LNCAP (cell line): Measurements from ENCODE around the gene NUP62.

Experiments
- CTCF ChIP-seq: fragments of 450-650 bp; IDR thresholded peaks from 2 replicates; pipeline ENCODE4 v1.5.1; 2017; ENCODE audit warnings: mild to moderate bottlenecking

The NUP62 gene

GRCh38 chr19:49882643-49883042 is 46.7 kb downstream of the NUP62 start:
- TF ChIP-seq CTCF: no peak

GRCh38 chr19:49881672-49882394 is 47.5 kb downstream of the NUP62 start:
- TF ChIP-seq CTCF: no peak

- TF ChIP-seq CTCF: no peak
These were observed 48.1 kb downstream of the NUP62 start for GRCh38 chr19:49881186-49881585.

GRCh38 chr19:49880162-49880869 is 49.0 kb downstream of the NUP62 start:
- no peak for TF ChIP-seq CTCF

- TF ChIP-seq CTCF: no peak
These were observed 49.9 kb downstream of the NUP62 start for GRCh38 chr19:49879243-49879963.

- no peak for TF ChIP-seq CTCF
These were observed 50.6 kb downstream of the NUP62 start for GRCh38 chr19:49878744-49879070.

GRCh38 chr19:49877879-49878743 is 51.2 kb downstream of the NUP62 start:
- TF ChIP-seq CTCF: no peak
